Stimulated activated CD8-positive, alpha-beta memory T cell treated with anti-CD3 and anti-CD28 coated beads, Interleukin-12 subunit alpha, Interleukin-12 subunit beta, amount 100 ng/mL, for 24 hours (primary cell): ENCODE measurements around the gene ZNF555.
"Not testable (repeated sequence)": the region's sequence is repeated elsewhere in the genome, so short reads cannot be mapped to it uniquely, and the experiment has no call there.

Experiments used
- DNase-seq: peaks from one replicate; pipeline ENCODE4 v3.0.0-alpha.2; 2020; ENCODE audit errors: extremely low read depth

The ZNF555 gene

DNA sequence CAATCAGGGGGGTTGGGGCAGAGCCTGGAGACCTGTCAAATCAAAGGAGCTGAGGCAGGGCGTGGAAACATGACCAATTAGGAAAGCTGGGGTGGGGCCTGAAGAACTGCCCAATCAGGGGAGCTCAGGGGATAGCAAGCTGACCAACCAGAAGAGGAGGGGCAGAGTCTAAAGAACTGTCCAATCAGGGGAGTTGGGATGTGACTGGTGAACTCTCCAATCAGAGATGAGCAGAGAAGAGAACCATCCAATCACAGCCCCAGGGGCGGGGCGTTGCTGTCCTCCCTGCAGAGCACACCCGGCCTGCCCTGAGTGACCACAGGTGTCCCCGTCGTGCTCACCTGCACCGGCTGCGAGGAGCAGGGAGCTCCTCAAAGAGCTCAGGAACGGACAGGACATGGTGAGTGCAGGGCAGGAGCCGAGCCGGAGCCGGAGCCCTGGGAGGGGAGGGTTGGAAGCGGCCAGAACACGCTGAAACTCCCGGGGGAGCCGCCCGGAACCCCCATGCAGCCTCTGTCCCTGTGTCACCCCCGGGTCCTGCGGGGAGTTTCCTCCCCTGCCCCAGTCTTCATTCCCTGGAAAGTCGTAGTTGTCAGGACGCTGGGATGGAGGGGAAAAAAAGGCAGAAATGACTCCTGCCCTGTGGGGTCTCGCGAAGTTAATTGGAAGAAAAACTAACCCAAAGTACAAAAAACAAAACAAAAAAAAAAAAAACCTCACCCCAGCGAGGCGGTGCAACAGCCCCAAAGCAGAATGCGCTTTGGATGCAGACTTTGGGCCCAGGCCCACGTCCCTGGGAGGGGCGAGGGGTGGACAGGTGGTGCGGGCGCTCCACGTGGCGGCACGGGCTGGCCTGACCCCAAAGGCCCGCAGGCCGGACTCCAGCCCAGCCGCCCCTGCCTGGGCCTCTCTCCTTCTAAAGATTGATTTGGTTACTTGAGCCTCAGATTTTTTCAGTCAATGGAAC, 26.0 kb downstream of the ZNF555 start, which contains the start of gene ZNF556:
TSS of gene ZNF556 (plus strand) at position 311 of the 967 bp plus-strand sequence. CDS start at position 398, 87 bp downstream.
- DNase-seq, result no peak

DNA sequence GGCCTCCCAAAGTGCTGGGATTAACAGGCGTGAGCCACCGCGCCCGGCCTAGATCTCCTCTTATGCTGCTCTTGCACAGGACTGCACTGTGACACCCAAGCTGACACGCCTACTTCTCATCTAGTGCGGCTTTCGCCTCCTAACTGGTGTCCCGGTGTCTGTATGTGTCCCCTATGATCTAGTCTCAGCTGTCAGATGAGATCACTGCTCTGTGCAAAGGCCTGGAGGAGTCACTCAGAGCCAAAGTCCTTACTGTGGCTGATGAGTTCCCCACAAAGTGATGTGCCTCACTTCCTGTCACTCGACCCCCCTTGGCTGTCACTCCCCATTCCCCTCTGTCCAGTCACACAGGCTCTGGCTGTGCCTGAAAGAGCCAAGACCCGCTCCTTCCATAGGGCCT, 28.3 kb downstream of the ZNF555 start:
- no peak for DNase-seq

DNA sequence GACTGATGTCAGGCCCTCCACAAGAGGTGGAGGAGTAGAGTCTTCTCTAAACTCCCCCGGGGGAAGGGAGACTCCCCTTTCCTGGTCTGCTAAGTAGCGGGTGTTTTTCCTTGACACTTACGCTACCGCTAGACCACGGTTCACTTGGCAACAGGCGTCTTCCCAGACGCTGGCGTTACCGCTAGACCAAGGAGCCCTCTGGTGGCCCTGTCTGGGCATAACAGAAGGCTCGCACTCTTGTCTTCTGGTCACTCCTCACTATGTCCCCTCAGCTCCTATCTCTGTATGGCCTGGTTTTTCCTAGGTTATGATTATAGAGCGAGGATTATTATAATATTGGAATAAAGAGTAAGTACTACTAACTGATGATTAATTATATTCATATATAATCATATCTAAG, 30.9 kb downstream of the ZNF555 start:
- DNase-seq, result not testable (repeated sequence)

DNA sequence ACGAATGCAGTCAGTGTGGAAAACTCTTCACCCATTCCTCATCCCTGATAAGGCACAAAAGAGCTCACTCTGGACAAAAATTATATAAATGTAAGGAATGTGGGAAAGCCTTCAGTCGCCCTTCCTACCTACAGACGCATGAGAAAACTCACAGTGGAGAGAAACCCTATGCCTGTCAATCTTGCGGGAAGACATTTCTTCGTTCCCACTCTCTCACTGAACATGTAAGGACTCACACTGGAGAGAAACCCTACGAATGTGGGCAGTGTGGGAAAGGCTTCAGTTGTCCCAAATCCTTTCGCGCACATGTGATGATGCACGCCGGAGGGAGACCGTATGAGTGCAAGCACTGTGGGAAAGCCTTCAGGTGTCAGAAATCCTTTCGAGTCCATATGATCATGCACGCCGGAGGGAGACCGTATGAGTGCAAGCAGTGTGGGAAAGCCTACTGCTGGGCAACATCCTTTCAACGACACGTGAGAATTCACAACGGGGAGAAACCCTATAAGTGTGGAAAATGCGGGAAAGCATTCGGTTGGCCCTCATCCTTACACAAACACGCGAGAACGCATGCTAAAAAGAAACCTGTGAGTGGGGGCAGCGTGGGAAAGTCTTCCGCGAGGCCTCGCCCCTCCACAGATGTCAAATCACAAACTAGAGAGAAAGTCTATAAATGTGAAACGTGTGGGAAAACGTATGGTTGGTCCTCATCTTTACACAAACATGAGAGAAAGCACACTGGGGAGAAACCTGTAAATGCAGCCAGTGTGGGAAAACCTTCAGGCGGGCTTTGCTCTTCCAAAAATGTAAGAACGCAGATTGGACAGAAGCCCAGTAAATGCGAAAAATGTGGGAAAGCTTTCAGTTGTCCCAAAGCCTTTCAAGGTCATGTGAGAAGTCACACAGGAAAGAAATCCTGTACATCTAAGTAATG, 36.4 kb downstream of the ZNF555 start:
- DNase-seq, result no peak

DNA sequence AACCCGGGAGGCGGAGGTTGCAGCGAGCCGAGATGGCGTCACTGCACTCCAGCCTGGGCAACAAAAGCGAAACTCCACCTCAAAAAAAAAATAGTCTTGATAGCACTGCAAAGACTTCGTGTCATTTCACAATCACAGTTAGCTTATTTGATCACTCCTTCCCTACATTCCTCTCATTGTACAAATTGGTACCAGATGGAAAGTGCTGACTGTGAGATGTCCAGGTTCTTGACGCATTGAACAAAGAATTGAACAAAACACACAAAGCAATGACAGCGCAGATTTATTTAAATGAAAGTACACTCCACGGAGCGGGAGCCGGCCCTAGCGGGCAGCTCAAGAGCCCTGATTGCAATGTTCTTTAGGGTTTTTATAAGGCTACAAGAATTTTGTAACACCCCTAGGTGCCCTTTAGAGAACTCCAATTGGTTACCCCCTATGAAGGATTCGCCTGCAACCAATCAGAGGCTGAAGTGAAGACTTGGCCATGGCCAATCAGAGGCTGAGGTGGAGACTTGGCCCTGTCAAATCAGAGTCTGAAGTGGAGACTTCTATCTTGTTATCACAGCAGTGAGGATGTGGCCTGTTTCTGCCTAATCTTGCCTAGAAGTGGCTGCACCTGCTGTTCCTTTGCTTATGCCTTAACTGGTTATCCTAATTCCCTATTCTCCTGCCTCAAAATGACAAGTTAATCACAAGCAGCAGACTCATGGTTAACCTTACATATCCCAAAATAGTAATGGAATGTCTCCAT, 42.6 kb downstream of the ZNF555 start:
- DNase-seq, result no peak

DNA sequence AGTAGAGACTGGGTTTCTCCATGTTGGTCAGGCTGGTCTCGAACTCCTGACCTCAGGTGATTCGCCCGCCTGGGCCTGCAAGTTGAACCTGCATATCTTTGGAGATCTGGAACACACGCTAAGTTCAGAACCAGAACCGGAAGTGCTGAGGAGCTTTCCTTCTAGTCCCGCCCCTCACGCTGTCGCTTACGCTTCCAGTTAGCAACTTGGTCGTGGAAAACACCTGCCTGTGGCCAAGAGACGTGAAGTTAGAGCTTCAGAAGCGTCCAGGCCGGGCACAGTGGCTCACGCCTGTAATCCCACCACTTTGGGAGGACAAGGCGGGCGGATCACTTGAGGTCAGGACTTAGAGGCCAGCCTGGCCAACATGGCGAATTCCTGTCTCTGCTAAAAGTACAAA, 44.5 kb downstream of the ZNF555 start:
- no peak for DNase-seq

DNA sequence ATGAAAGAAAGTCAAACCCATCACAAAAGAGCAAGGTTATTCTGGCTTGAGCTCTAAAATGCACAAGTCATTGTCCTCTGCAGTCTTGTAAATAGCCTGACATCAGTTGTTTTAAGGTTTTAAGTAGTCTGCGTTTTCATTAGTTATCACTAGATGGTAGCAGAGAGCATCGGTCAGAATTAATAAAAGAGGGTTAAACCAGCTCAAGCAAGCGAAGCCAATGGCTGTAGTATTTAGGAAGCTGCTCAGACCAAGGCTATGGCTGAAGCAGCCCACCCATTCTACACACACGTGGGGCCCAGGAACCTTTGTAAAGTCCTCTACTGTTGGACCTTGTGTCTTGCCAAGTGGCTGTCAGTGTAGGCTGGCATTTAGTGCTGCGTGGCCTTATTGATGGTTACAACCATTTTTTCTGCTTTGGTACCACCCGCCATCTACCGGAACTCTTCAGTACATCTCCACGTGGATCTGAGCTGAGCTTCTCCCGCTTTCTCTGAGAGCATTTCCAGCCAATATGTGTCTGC, 46.2 kb downstream of the ZNF555 start:
- DNase-seq, result no peak

DNA sequence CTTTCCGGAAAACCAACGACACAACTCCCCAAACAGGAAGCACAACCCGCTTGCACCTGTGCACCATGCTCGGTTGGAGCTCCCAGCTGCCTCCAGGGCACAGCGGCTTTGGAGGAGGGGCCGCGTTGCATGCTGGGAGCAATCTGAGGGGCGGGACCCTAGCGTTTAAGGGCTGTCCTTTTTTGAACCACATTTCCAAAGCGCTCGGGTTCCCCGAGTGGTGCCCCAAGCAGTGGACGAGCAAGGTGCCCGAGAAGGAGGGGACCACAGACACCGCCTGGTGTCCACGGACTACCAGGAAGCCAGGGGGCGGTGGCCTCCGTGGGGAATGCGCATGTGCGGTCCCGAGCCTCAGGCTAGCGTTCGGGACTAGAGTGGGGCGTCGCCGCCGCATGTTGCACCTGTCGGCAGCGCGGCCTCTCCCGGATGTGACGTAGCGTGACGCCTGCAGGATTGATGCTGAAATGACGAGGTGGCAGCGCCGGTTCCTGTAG, 47.5 kb downstream of the ZNF555 start:
- DNase-seq, result no peak

DNA sequence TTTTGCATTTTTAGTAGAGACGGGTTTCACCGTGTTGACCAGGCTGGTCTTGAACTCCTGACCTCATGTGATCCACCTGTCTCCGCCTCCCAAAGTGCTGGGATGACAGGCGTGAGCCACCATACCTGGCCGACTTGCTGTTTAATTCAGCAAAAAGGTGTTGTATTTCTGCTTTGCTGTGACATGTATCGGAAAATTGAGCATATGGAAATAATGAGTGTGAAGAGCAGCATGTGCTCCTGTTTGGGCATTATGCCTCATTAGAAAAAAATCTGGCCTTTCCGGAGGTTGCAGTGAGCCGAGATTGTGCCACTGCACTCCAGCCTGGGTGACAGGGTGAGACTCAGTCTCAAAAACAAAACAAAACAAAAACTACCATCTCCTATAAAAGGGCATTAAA, 49.3 kb downstream of the ZNF555 start:
- DNase-seq, result not testable (repeated sequence)

DNA sequence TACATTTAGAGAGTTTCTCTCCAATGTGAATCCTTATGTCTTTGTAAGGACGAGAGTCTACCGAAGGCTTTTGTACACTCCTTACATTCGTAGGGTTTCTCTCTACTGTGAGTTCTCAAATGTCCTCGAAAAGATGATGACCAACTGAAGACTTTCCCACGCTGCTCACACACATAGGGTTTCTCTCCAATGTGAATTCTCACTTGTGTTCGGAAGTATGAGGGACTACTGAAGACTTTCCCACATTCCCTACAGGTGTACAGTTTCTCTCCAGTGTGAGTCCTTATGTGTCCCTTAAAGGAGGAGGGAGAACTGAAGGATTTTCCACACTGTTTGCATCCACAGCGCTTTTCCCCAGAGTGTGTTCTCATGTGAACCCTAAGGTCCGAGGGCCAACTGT, 55.4 kb downstream of the ZNF555 start:
- no peak for DNase-seq

DNA sequence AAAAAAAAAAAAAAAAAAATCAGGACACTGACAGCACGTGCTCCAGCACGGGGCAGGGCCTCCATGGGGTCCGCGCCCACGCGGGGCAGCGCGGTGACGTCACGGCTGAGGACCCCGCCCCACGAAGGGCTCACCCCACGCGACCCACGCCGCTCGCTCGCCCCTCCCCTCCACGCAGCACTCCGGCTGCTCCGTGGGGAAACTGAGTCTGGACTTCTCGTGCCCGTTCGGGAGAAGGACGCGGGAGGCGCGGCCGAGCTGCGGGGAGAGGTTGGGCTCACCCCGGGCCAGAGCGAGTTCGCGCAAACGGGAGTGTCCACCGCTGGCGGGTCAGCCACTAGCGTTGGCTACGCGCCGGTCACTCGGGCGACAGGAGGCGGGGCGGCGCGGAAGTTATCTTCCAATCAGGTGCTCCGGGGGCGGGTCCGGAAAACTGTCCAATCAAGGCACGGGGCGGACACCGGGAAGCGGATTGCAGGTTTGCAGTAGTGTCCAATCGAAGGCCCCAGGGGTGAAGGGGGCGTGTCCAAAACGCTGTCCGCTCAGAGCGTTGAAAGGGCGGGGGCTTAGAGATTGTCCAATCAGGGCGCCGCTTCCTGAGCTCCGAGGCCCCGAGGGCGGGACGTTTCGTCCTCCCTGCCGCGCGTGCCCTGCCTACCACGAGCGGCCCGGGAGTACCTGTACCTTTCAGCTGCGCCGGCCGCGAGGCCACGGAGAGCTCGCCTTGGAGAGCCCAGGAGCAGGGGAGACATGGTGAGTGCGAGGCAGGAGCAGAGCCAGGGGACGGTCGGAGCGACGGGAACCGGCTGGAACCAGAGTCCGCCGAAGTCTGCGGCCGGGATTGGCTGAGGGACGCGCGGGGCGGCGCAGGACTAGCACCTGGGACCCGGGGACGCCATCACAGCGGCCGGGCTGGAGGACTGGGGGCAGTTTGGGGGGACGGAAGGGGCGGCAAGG, 59.3 kb downstream of the ZNF555 start, which contains the start of gene ZNF57:
TSS of gene ZNF57 (plus strand) at position 633 of the 957 bp plus-strand sequence. CDS start at position 751, 118 bp downstream.
- DNase-seq, result peak; percentile 97

DNA sequence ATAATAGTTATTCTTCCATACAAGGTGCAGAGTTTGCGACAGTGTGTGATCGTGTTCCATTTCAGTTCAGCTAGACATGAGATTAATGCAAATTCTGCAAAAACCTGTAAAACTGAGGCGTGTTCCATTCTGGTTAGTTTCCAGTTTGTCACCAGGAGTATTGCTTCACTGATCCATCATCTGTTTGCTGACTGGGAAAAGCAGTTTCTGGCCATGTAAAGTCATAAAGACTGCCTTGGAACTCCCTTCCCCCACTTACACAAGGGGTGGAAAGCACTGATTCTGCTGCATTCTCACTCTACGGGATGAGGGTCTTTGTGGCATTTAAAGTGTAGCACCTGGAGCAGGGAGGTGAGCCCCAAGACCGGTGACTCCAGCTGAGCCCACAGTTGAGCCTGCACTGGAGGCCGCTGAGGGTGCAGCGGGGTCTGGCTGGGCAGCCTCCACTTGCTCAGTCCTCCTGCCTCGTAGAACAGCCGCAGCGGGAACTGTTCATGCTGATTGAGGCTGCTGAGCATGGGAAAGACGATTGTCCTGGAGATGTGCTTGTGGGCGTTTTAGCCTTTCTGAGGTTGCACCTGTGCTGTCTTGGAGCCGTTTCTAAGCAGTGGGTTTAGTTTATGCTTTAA, 61.4 kb downstream of the ZNF555 start:
- DNase-seq, result no peak

DNA sequence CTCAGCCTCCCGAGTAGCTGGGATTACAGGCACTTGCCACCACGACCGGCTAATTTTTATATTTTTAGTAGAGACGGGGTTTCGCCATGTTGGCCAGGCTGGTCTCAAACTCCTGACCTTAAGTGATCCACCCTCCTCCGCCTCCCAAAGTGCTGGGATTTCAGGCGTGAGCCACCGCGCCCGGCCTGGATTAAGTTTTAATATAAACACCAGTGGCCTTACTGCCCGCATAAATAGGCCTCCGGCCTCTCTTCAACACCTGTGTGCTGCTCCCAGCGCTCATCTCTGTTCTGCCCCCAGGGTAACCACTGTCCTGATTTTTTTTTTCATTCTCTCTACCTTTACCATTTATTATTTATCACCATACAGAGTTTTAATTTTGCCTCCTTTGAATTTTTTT, 62.1 kb downstream of the ZNF555 start:
- not testable (repeated sequence) for DNase-seq

DNA sequence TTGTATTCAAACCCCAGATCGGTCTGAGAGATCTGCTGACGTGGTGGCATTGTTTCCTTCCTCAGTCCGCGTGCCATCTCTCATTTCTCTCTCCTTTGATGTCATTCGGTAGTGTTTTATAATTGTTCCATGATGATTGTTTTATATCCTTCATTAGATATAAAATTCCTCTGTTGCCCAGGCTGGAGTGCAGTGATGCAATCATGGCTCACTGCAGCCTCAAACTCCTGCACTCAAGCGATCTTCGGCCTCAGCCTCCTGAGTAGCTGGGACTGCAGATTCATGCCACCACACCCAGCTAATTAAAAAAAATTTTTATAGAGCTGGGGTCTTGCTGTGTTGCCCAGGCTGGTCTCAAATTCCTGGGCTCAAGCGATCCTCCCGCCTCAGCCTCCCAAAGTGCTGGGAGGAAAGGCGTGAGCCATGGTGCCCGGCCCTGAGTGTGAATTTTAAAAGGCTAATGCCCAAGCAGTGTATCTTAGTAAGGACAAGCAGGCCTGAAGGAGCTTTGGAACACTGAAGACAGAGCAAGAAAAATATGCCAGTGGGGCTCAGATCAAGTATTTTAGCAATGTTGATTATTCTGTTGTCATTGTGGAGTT, 64.7 kb downstream of the ZNF555 start:
- DNase-seq, result no peak

DNA sequence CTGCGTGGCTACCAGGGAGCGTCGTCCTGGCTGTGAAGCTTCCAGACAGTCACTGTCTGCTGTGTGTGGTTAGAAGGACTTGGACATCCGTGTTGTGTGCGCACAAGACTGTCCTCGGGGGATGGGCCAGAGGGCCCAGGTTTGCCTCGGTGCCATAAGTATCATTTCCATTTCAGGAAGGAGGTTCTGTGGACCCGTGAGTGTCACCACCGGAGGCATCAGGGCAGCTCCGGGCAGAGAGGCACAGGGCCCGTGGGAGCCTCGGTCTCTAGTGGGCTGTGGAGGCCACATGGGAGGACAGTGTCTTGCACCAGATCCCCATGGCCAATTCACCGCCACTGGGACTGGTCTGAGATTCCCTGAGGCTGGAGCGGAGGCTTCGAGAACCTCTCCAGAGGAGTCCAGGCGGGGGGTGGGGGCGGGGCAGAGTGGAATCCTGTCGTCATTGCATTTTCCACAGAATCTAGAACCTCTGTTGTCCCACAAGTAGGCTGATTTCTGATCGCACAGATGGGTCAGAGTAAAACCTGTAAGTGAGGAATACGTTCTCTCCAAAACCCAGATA, 65.4 kb downstream of the ZNF555 start:
- DNase-seq, result no peak
